Fibroblast of lung (primary cell): ENCODE measurements around the gene RNF115. TPM values are rescaled to one million over a fixed set of nuclear protein-coding genes. Genes with fewer than 3 reads are reported as not detected.
"Not testable (repeated sequence)": the region's sequence is repeated elsewhere in the genome, so short reads cannot be mapped to it uniquely, and the experiment has no call there.

Experiments
- DNase-seq, 2 donors: peaks; one replicate each; pipeline versions ENCODE4 v3.0.0 to v3.0.0-alpha.2; 2010; ENCODE audit warnings: low read depth in 2 of 2
- H2AFZ ChIP-seq: 2 replicates; pipeline ENCODE4 v1.5.1; 2012; ENCODE audit warnings: low read length, control low read depth, inconsistent platforms
- H3K27ac ChIP-seq: 2 replicates; pipeline ENCODE4 v1.5.1; 2011; ENCODE audit warnings: low read length, control low read depth; ENCODE audit not compliant: insufficient read depth
- H3K27me3 ChIP-seq: 2 replicates; pipeline ENCODE4 v1.5.1; 2011; ENCODE audit warnings: mild to moderate bottlenecking, low read length; ENCODE audit not compliant: control insufficient read depth, insufficient read depth
- H3K36me3 ChIP-seq: 2 replicates; pipeline ENCODE4 v1.5.1; 2011; ENCODE audit warnings: low read length; ENCODE audit not compliant: control insufficient read depth, insufficient read depth
- H3K4me1 ChIP-seq: 2 replicates; pipeline ENCODE4 v1.5.1; 2011; ENCODE audit warnings: low read length; ENCODE audit not compliant: control insufficient read depth, insufficient read depth; ENCODE audit errors: extremely low read depth
- H3K4me2 ChIP-seq: 2 replicates; pipeline ENCODE4 v1.5.1; 2011; ENCODE audit warnings: low read length, control low read depth; ENCODE audit not compliant: insufficient read depth; ENCODE audit errors: extremely low read depth
- H3K4me3 ChIP-seq, 4 experiments: fragments of 200-600 bp in 1 of 4; sonication (generic) in 1 of 4; replicated peaks in 1 of 4; 2 replicates each; pipeline ENCODE4 v1.5.1; 2011 to 2016; ENCODE audit warnings: low read length in 4 of 4, low read depth in 3 of 4, mild to moderate bottlenecking in 3 of 4, control low read depth in 2 of 4, inconsistent platforms in 1 of 4, mixed read lengths in 1 of 4; ENCODE audit not compliant: insufficient read depth in 1 of 4; ENCODE audit errors: control extremely low read depth in 1 of 4
- H3K79me2 ChIP-seq: 2 replicates; pipeline ENCODE4 v1.5.1; 2012; ENCODE audit warnings: mild to moderate bottlenecking, low read length, inconsistent platforms; ENCODE audit not compliant: control insufficient read depth, insufficient read depth
- H3K9ac ChIP-seq: 2 replicates; pipeline ENCODE4 v1.5.1; 2011; ENCODE audit warnings: mild to moderate bottlenecking, low read length, control low read depth; ENCODE audit not compliant: insufficient read depth
- H3K9me3 ChIP-seq: 2 replicates; pipeline ENCODE4 v1.5.1; 2012; ENCODE audit warnings: low read depth, low read length; ENCODE audit not compliant: control insufficient read depth, insufficient read depth
- H4K20me1 ChIP-seq: 2 replicates; pipeline ENCODE4 v1.5.1; 2011; ENCODE audit warnings: low read length; ENCODE audit not compliant: control insufficient read depth, insufficient read depth; ENCODE audit errors: extremely low read depth
- CTCF ChIP-seq, 2 donors: IDR thresholded peaks in 1 of 2; conservative IDR thresholded peaks in 1 of 2; 1 replicate in 1 of 2; 2 replicates in 1 of 2; pipeline ENCODE4 v1.5.1; 2011 to 2012; ENCODE audit warnings: low read length in 2 of 2, control low read depth in 1 of 2, inconsistent platforms in 1 of 2, low read depth in 1 of 2, mild to moderate bottlenecking in 1 of 2
- EZH2 ChIP-seq: IDR thresholded peaks from 2 replicates; pipeline ENCODE4 v1.5.1; 2012; ENCODE audit warnings: low read length, control low read depth, mild to moderate bottlenecking; ENCODE audit errors: missing control alignments
- polyA plus RNA-seq, 2 donors: library from polyadenylated mRNA; depleted of rRNA in 1 of 2; stranded (reverse) in 1 of 2; unstranded in 1 of 2; fragments of >200 nt; gene quantifications; 2 replicates each; pipeline ENCODE4 v1.2.1, GENCODE V29; 2011 to 2012; ENCODE audit warnings: missing spikeins in 1 of 2
- total RNA-seq: library from RNA; depleted of rRNA; stranded (reverse); fragments of >200 nt; gene quantifications from 2 replicates; pipeline ENCODE4 v1.2.1, GENCODE V29; 2014

RNF115 gene
- total and polyA plus RNA-seq, 2 donors (not counting 1 experiment from before 2014, with no cell fraction given), result 16.2 to 19.8 TPM

- Histone ChIP-seq H3K4me1 (no peaks in the 10 kb centered on the region), H3K9me3 (no peaks in the 10 kb centered on the region), H3K36me3 (no peaks in the 10 kb centered on the region), H3K4me3 (no peak overlapping the region), H3K9ac (no peak overlapping the region), H2AFZ (no peak overlapping the region), H3K27me3 (no peaks in the 10 kb centered on the region), H4K20me1 (no peaks in the 10 kb centered on the region), H3K79me2 (peaks cover 38% of the 10 kb centered on the region), H3K27ac (no peak overlapping the region), H3K4me2 (no peak overlapping the region)
- DNase-seq, result no peak
- no peak for TF ChIP-seq CTCF (conservative IDR thresholded peaks at IDR 0.05 in 1 of 2, IDR thresholded peaks at IDR 0.05 in 1 of 2; ENCODE audit: low read depth in 1 of 2, low read length in 2 of 2)
- TF ChIP-seq EZH2, result no peak
Observed at GRCh38 chr1:145795257-145795881, 28.5 kb downstream of the RNF115 start.

GRCh38 chr1:145792484-145792883 is 31.4 kb downstream of the RNF115 start:
- Histone ChIP-seq H2AFZ (no peak overlapping the region), H3K4me3 (no peak overlapping the region), H3K79me2 (peaks cover 25% of the 10 kb centered on the region), H3K4me2 (no peak overlapping the region), H3K9me3 (no peaks in the 10 kb centered on the region), H3K27me3 (no peaks in the 10 kb centered on the region), H4K20me1 (no peaks in the 10 kb centered on the region), H3K9ac (no peak overlapping the region), H3K36me3 (peaks cover 4% of the 10 kb centered on the region), H3K27ac (no peak overlapping the region), H3K4me1 (no peaks in the 10 kb centered on the region)
- TF ChIP-seq CTCF (conservative IDR thresholded peaks at IDR 0.05 in 1 of 2, IDR thresholded peaks at IDR 0.05 in 1 of 2; ENCODE audit: low read depth in 1 of 2, low read length in 2 of 2) (no peak), EZH2 (no peak)
- no peak for DNase-seq

- H3K9ac ChIP-seq, H3K36me3 ChIP-seq, H3K4me1 ChIP-seq, H3K4me2 ChIP-seq, H3K27me3 ChIP-seq, H3K4me3 ChIP-seq, H4K20me1 ChIP-seq, DNase-seq, H3K27ac ChIP-seq, H2AFZ ChIP-seq, H3K9me3 ChIP-seq: not testable (repeated sequence)
- peaks cover 19% of the 10 kb centered on the region for H3K79me2 ChIP-seq
Observed at GRCh38 chr1:145791860-145792259, 32.0 kb downstream of the RNF115 start.
